LNCaP clone FGC (cell line): ENCODE data around the gene MYO9B.
A peak's percentile ranks its signal among the peaks of the same experiment; 100 is the strongest.

Source experiments
- DNase-seq: peaks from one replicate; pipeline ENCODE4 v3.0.0-alpha.2; 2011; ENCODE audit warnings: low read depth
- H3K4me3 ChIP-seq: 2 replicates; pipeline ENCODE4 v1.5.1; 2011; ENCODE audit warnings: mild to moderate bottlenecking, low read depth, low read length, control low read depth
- CTCF ChIP-seq: IDR thresholded peaks from 2 replicates; pipeline ENCODE4 v1.5.1; 2012; ENCODE audit warnings: mild to moderate bottlenecking; ENCODE audit not compliant: control insufficient read depth, insufficient read depth; ENCODE audit errors: extremely low read depth

The MYO9B gene

GRCh38 chr19:17061205-17061604 lies 14.4 kb upstream of the MYO9B start:
- no peak overlapping the region for H3K4me3 ChIP-seq
- DNase-seq: no peak
- no peak for TF ChIP-seq CTCF

GRCh38 chr19:17061691-17062090 lies 13.9 kb upstream of the MYO9B start:
- no peak for TF ChIP-seq CTCF
- no peak overlapping the region for H3K4me3 ChIP-seq
- no peak for DNase-seq

- H3K4me3 ChIP-seq: no peak overlapping the region
- DNase-seq: no peak
- no peak for TF ChIP-seq CTCF
These were observed 12.1 kb upstream of the MYO9B start for GRCh38 chr19:17063428-17063827.

- no peak overlapping the region for H3K4me3 ChIP-seq
- DNase-seq: no peak
- no peak for TF ChIP-seq CTCF
These were observed 6.4 kb upstream of the MYO9B start for GRCh38 chr19:17069193-17069592.

GRCh38 chr19:17070421-17070820 lies 5.2 kb upstream of the MYO9B start:
- H3K4me3 ChIP-seq: no peak overlapping the region
- no peak for DNase-seq
- no peak for TF ChIP-seq CTCF

GRCh38 chr19:17070912-17071311 lies 4.7 kb upstream of the MYO9B start:
- no peak for TF ChIP-seq CTCF
- DNase-seq: no peak
- H3K4me3 ChIP-seq: no peak overlapping the region

- no peak for TF ChIP-seq CTCF
- no peak for DNase-seq
- H3K4me3 ChIP-seq: peak overlapping the region; percentile 74
These were observed 1.5 kb upstream of the MYO9B start for GRCh38 chr19:17073869-17074633.
